ENCODE measurements around the gene FXYD5. TPM values are rescaled to one million over a fixed set of nuclear protein-coding genes. Genes with fewer than 3 reads are reported as not detected.
"Not testable (repeated sequence)": the region's sequence is repeated elsewhere in the genome, so short reads cannot be mapped to it uniquely, and the experiment has no call there.

FXYD5 gene
- total RNA-seq, 2 donors from 2014 or later, result 35.5 to 46.7 TPM

GRCh38 chr19:35118268-35119020, 36.1 kb upstream of the FXYD5 start:
- DNase-seq (no peak), ATAC-seq (no peak)
- intact Hi-C loops (cut with DNase I), result no loop called here

- intact Hi-C loops (cut with DNase I), result no loop called here
- DNase-seq, result no peak
- no peak for ATAC-seq
Observed at GRCh38 chr19:35119091-35119490, 35.4 kb upstream of the FXYD5 start.

GRCh38 chr19:35119578-35120155, 34.9 kb upstream of the FXYD5 start:
- DNase-seq, result no peak
- ATAC-seq, result no peak
- intact Hi-C loops (cut with DNase I), result no loop called here

- intact Hi-C loops (cut with DNase I), result no loop called here
- DNase-seq, result no peak
- ATAC-seq, result no peak
Observed at GRCh38 chr19:35120492-35120891, 34.0 kb upstream of the FXYD5 start.

GRCh38 chr19:35120898-35121297, 33.6 kb upstream of the FXYD5 start:
- ATAC-seq, result no peak
- no peak for DNase-seq
- intact Hi-C loops (cut with DNase I), result no loop called here

- intact Hi-C loops (cut with DNase I), result no loop called here
- ATAC-seq (no peak), DNase-seq (no peak)
Observed at GRCh38 chr19:35122687-35123551, 31.6 kb upstream of the FXYD5 start.

- peak; percentile 30 to 42 for ATAC-seq
- intact Hi-C loops (cut with DNase I), result no loop called here
- peak; percentile 63 for DNase-seq
Observed at GRCh38 chr19:35123573-35123972, 31.0 kb upstream of the FXYD5 start.

GRCh38 chr19:35124098-35125060, 30.2 kb upstream of the FXYD5 start:
- ATAC-seq, result peak; percentile 93 to 94
- peak; percentile 96 for DNase-seq
- intact Hi-C loops (cut with DNase I), result no loop called here

- intact Hi-C loops (cut with DNase I), result no loop called here
- no peak for ATAC-seq
- DNase-seq, result no peak
Observed at GRCh38 chr19:35125270-35125717, 29.2 kb upstream of the FXYD5 start.

- DNase-seq, result no peak
- intact Hi-C loops (cut with DNase I), result no loop called here
- ATAC-seq, result no peak
Observed at GRCh38 chr19:35125749-35126623, 28.5 kb upstream of the FXYD5 start.

- DNase-seq, result no peak
- peak in 1 of 2 donors; percentile 4 for ATAC-seq
- intact Hi-C loops (cut with DNase I), result no loop called here
Observed at GRCh38 chr19:35126624-35126959, 27.9 kb upstream of the FXYD5 start.

GRCh38 chr19:35127871-35128270, 26.7 kb upstream of the FXYD5 start:
- intact Hi-C loops (cut with DNase I), result no loop called here
- ATAC-seq (no peak), DNase-seq (no peak)

GRCh38 chr19:35128398-35129057, 26.0 kb upstream of the FXYD5 start:
- DNase-seq, result no peak
- intact Hi-C loops (cut with DNase I), result no loop called here
- ATAC-seq, result no peak

- intact Hi-C loops (cut with DNase I), result loop anchor here in 1 of 2 donors (10.0 kb wide), 1 partner anchor 65 kb away; no protein-coding TSS in a partner anchor
- ATAC-seq, DNase-seq: not testable (repeated sequence)
Observed at GRCh38 chr19:35129724-35130274, 24.7 kb upstream of the FXYD5 start.

- ATAC-seq (no peak), DNase-seq (no peak)
- intact Hi-C loops (cut with DNase I), result loop anchor here in 1 of 2 donors (10.0 kb wide), 1 partner anchor 66 kb away; no protein-coding TSS in a partner anchor
Observed at GRCh38 chr19:35130761-35131720, 23.5 kb upstream of the FXYD5 start.

- no peak for DNase-seq
- intact Hi-C loops (cut with DNase I), result loop anchor here in 1 of 2 donors (10.0 kb wide), 1 partner anchor 67 kb away; no protein-coding TSS in a partner anchor
- ATAC-seq, result no peak
Observed at GRCh38 chr19:35132254-35132653, 22.3 kb upstream of the FXYD5 start.

Data from left cardiac atrium (tissue), 4 donors.